Transverse colon (tissue), 4 donors: ENCODE measurements around the gene TMEM74B. TPM values are rescaled to one million over a fixed set of nuclear protein-coding genes. Genes with fewer than 3 reads are reported as not detected.

Experiments used
- DNase-seq: peaks from one replicate; pipeline ENCODE4 v3.0.0-alpha.2; 2019
- H3K27ac ChIP-seq, 4 donors: fragments of 200-600 bp; sonication (generic); 2 replicates each; pipeline ENCODE4 v1.5.1; 2016 to 2018; ENCODE audit warnings: inconsistent platforms in 4 of 4
- H3K27me3 ChIP-seq: fragments of 200-600 bp; sonication (generic); 2 replicates; pipeline ENCODE4 v1.5.1; 2017; ENCODE audit warnings: inconsistent platforms
- H3K36me3 ChIP-seq, 4 donors: fragments of 200-600 bp; sonication (generic); 2 replicates each; pipeline ENCODE4 v1.5.1; 2017 to 2019; ENCODE audit warnings: inconsistent platforms in 4 of 4
- H3K4me1 ChIP-seq, 4 donors: fragments of 200-600 bp; sonication (generic); 2 replicates each; pipeline ENCODE4 v1.5.1; 2017 to 2020; ENCODE audit warnings: inconsistent platforms in 4 of 4
- H3K4me3 ChIP-seq, 4 donors: fragments of 200-600 bp; sonication (generic); 1 replicate in 1 of 4; 2 replicates in 3 of 4; pipeline versions ENCODE4 v1.5.1 to v1.6.1; 2017 to 2019; ENCODE audit warnings: inconsistent platforms in 4 of 4
- H3K9me3 ChIP-seq, 2 donors: fragments of 200-600 bp; sonication (generic); 2 replicates each; pipeline ENCODE4 v1.5.1; 2017 to 2019; ENCODE audit warnings: inconsistent platforms in 2 of 2
- EP300 ChIP-seq: sonication (generic); formaldehyde crosslinking; IDR thresholded peaks from one replicate; pipeline ENCODE4 v1.6.1; 2017; ENCODE audit warnings: antibody characterized with exemption, low read depth
- POLR2A ChIP-seq: fragments of 450-650 bp; IDR thresholded peaks from one replicate; pipeline ENCODE4 v1.6.1; 2016; ENCODE audit warnings: antibody characterized with exemption, mild to moderate bottlenecking, moderate library complexity
- POLR2AphosphoS5 ChIP-seq, 3 donors: sonication (generic); formaldehyde crosslinking; IDR thresholded peaks; one replicate each; pipeline ENCODE4 v1.6.1; 2016; ENCODE audit warnings: antibody characterized with exemption in 3 of 3
- WGBS, 2 donors: methylation state at CpG; one replicate each; pipeline ENCODE4 v1.1.5; 2018; ENCODE audit warnings: low coverage in 1 of 2; 5-methylcytosine and 5-hydroxymethylcytosine counted together
- in situ Hi-C, 4 donors: fragments of 200-750 bp; cut with MboI; loops; one replicate each; pipeline versions ENCODE4 v1.15.0 to v1.15.1; 2017; ENCODE audit warnings: low sequenced_read_pairs in 3 of 4, low pct_ligation_motif_present in 1 of 4, low pct_unique_long_range_greater_than_20kb in 1 of 4
- intact Hi-C: fragments of 100-400 bp; cut with DNase I; formaldehyde crosslinking; loops from one replicate; pipeline ENCODE4 v1.15.1; 2023; ENCODE audit warnings: low total_unique reads
- total RNA-seq, 4 donors: library from RNA; depleted of rRNA; stranded (reverse); fragments of >200 nt; gene quantifications; one replicate each; pipeline ENCODE4 v1.1.0, GENCODE V29; 2016
- TF ChIP-seq, protein P1 (sequence below), 5 experiments: fragments of 200-600 bp in 3 of 5; fragments of 450-650 bp in 2 of 5; sonication (generic) in 3 of 5; IDR thresholded peaks; 1 replicate in 2 of 5; 2 replicates in 3 of 5; pipeline ENCODE4 v1.5.1; 2016 to 2017; ENCODE audit warnings: antibody characterized with exemption in 5 of 5, inconsistent platforms in 3 of 5, mild to moderate bottlenecking in 2 of 5, moderate library complexity in 1 of 5

TMEM74B gene
- total RNA-seq, 4 donors from 2014 or later = 0.96 to 10.5 (median 4.0) TPM; not detected in 1

DNA sequence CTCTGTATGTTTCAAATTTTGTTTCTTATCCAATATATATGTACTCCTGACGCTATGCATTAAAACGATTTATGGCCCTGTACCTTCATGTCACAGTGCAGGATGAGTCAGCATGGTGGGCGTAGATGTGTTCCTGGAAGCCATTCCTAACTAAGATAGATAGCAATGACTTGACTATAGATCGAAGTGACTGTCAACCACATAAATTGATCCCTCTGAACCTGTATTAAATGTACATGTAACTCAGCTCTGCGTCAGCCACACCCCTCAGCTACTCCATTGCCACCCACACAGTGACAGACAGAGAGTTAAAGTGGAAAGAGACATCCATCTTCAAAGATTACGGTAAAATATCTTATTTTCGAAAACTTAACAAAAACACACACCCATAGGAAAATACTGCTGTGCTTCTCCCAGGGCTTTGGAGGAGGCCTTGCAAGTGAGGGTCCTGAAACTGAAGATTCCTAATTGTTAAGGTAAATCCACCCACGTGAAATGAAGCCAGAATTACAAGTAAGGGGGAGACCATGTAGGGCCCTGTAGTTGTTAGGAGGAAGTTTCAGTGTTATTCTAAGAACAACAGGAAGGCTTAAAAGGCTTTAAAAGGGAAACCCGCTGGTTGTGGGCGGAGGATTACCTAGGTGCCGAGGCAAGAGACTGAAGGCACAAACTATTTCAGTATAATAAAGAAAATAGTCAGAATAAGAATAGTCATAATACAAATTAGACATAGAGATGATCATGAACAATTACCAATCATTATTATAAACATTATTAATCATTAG, 30.8 kb upstream of the TMEM74B start:
- no peak overlapping the region for H3K27ac ChIP-seq
- H3K36me3 ChIP-seq = no peaks in the 10 kb centered on the region
- H3K4me3 ChIP-seq = no peak overlapping the region
- peaks cover 0 to 6% (median 2%) of the 10 kb centered on the region in 4 donors for H3K4me1 ChIP-seq
- no peaks in the 10 kb centered on the region for H3K9me3 ChIP-seq
- H3K27me3 ChIP-seq = peaks cover 10% of the 10 kb centered on the region
- TF ChIP-seq POLR2A = no peak
- WGBS, 2 donors = 45 to 68% methylated on average over 7 to 11 of the region's 11 CpGs
- intact Hi-C loops (no loop called here), in situ Hi-C loops (loop anchor here (10.0 to 25.0 kb wide), 3 partner anchors 91 to 403 kb away; no protein-coding TSS in a partner anchor)
- no peak for DNase-seq

GRCh38 chr20:1214838-1215261, 30.1 kb upstream of the TMEM74B start:
- in situ Hi-C loops (loop anchor here (10.0 to 25.0 kb wide), 3 partner anchors 90 to 403 kb away; no protein-coding TSS in a partner anchor), intact Hi-C loops (loop anchor here (5.0 kb wide), 1 partner anchor 398 kb away; no protein-coding TSS in a partner anchor)
- 47 to 50% methylated on average over 4 of the region's 4 CpGs for WGBS, 2 donors
- H3K9me3 ChIP-seq = no peaks in the 10 kb centered on the region
- no peak overlapping the region for H3K27ac ChIP-seq
- TF ChIP-seq POLR2AphosphoS5 (IDR thresholded peaks at IDR 0.05) (no peak), POLR2A (no peak), EP300 (no peak)
- TF ChIP-seq, protein P1, sequence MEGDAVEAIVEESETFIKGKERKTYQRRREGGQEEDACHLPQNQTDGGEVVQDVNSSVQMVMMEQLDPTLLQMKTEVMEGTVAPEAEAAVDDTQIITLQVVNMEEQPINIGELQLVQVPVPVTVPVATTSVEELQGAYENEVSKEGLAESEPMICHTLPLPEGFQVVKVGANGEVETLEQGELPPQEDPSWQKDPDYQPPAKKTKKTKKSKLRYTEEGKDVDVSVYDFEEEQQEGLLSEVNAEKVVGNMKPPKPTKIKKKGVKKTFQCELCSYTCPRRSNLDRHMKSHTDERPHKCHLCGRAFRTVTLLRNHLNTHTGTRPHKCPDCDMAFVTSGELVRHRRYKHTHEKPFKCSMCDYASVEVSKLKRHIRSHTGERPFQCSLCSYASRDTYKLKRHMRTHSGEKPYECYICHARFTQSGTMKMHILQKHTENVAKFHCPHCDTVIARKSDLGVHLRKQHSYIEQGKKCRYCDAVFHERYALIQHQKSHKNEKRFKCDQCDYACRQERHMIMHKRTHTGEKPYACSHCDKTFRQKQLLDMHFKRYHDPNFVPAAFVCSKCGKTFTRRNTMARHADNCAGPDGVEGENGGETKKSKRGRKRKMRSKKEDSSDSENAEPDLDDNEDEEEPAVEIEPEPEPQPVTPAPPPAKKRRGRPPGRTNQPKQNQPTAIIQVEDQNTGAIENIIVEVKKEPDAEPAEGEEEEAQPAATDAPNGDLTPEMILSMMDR (IDR thresholded peaks at IDR 0.05) = no peak
- DNase-seq = no peak
- peaks cover 0 to 6% (median 2%) of the 10 kb centered on the region in 4 donors for H3K4me1 ChIP-seq
- H3K27me3 ChIP-seq = peaks cover 10% of the 10 kb centered on the region
- no peak overlapping the region for H3K4me3 ChIP-seq
- no peaks in the 10 kb centered on the region for H3K36me3 ChIP-seq

GRCh38 chr20:1212607-1213396, 28.0 kb upstream of the TMEM74B start:
- intact Hi-C loops = loop anchor here (5.0 kb wide), 1 partner anchor 396 kb away; no protein-coding TSS in a partner anchor
- Histone ChIP-seq H3K27ac (no peak overlapping the region), H3K4me1 (peaks cover 0 to 6% (median 2%) of the 10 kb centered on the region in 4 donors), H3K27me3 (peaks cover 10% of the 10 kb centered on the region), H3K36me3 (no peaks in the 10 kb centered on the region), H3K9me3 (no peaks in the 10 kb centered on the region), H3K4me3 (no peak overlapping the region)
- in situ Hi-C loops = loop anchor here (10.0 to 25.0 kb wide), 3 partner anchors 88 to 401 kb away; no protein-coding TSS in a partner anchor
- no peak for TF ChIP-seq POLR2AphosphoS5 (IDR thresholded peaks at IDR 0.05)
- TF ChIP-seq, protein P1 (IDR thresholded peaks at IDR 0.05) = peak; percentile 76 to 80 (median 79)
- DNase-seq = peak; percentile 71
- WGBS, 2 donors = 14 to 89% methylated on average over 2 to 21 of the region's 21 CpGs

DNA sequence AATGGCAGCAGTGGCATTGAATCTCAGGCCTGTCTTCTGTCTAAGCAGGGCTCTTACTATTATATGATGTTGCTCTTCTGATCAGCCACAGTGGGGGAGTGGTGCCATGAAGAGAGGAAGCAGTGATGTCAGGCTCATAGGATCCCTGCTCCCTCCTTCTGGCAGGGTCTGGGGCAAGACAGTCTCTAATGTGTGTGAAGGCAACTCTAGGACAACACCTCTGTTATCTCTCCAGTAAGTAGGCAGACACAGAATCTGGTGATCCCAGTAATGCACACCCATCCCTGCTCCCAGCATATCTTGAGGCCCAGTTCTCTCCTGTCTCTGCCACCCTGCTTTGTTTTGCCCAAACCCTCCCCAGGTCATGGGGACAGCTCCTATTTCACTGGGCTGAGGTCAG, 27.2 kb upstream of the TMEM74B start:
- Histone ChIP-seq H3K4me3 (no peak overlapping the region), H3K27ac (no peak overlapping the region), H3K4me1 (peaks cover 0 to 6% (median 2%) of the 10 kb centered on the region in 4 donors), H3K27me3 (peaks cover 10% of the 10 kb centered on the region), H3K9me3 (no peaks in the 10 kb centered on the region), H3K36me3 (no peaks in the 10 kb centered on the region)
- in situ Hi-C loops = loop anchor here (10.0 to 25.0 kb wide), 3 partner anchors 87 to 400 kb away; no protein-coding TSS in a partner anchor
- DNase-seq = no peak
- intact Hi-C loops = loop anchor here (5.0 kb wide), 1 partner anchor 395 kb away; no protein-coding TSS in a partner anchor
- TF ChIP-seq EP300 = no peak
- no peak for TF ChIP-seq POLR2A
- TF ChIP-seq POLR2AphosphoS5 (IDR thresholded peaks at IDR 0.05) = no peak
- TF ChIP-seq, protein P1 (IDR thresholded peaks at IDR 0.05) = no peak
